ENCODE data around the gene NOP14. TPM values are rescaled to one million over a fixed set of nuclear protein-coding genes. Genes with fewer than 3 reads are reported as not detected.

NOP14 gene
- total RNA-seq, 1 experiment from 2014 or later, result 33.6 TPM

GRCh38 chr4:2934077-2934812, 29.0 kb downstream of the NOP14 start:
- no peaks in the 10 kb centered on the region for H3K9me3 ChIP-seq (ENCODE audit: insufficient read depth, low read depth)
- H3K9me2 ChIP-seq (ENCODE audit: insufficient read depth), result no peaks in the 10 kb centered on the region
- peaks cover 12% of the 10 kb centered on the region for H3K79me2 ChIP-seq (ENCODE audit: low read depth)
- BruUV-seq (replicated peaks), result no TSS peak
- no peak for TF ChIP-seq EZH2 (IDR thresholded peaks at IDR 0.05; ENCODE audit: low read depth)
- TF ChIP-seq CTCF (conservative IDR thresholded peaks at IDR 0.05), result no peak
- DNase-seq, result no peak
- H3K4me3 ChIP-seq, result peak overlapping the region; percentile 51; the same call in 1 of the 2 replicates
- peak overlapping the region; percentile 74 for H3K4me2 ChIP-seq
- ChIA-PET CTCF (no interaction called here), POLR2A (ENCODE audit: unreplicated experiment) (no interaction called here)
- no peaks in the 10 kb centered on the region for H3K36me3 ChIP-seq (ENCODE audit: low read depth)
- no peaks in the 10 kb centered on the region for H3K27me3 ChIP-seq (ENCODE audit: insufficient read depth, low read depth)
- peaks cover 46% of the 10 kb centered on the region for H3F3A ChIP-seq (ENCODE audit: insufficient read depth, low read depth)
- H3K27ac ChIP-seq, result no peak overlapping the region
- intact Hi-C loops (cut with micrococcal nuclease; ENCODE audit: unreplicated experiment), result no loop called here
- H3K4me1 ChIP-seq (replicated peaks; ENCODE audit: insufficient read depth), result peaks cover 26% of the 10 kb centered on the region
- H4K20me1 ChIP-seq (ENCODE audit: insufficient read depth), result peaks cover 13% of the 10 kb centered on the region
- no peak overlapping the region for H2AFZ ChIP-seq

DNA sequence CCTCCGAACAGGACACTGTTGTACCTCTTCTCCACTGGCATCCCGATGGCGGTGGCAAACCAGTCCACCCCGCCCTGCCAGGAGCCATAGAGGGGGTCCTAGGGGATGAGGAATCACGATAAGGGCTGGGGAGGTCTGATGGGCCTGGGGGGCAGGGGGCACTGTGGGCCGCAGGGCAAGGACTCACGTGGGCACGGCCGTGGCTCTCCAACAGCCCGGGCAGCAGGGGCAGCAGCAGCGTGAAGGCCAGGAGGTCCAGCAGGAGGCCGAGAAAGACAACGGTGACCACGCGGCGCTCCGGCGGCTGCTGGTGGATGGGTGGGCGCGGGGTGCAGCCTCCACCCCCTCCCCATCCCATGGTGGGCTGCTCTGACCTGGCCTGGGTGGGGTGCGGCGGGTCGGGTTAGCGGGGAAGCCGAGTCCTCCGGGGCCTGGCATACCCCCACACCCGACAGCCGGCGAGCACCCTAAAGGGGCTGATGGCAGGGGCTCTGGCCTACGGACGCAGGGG, 29.6 kb downstream of the NOP14 start:
- H3K36me3 ChIP-seq (ENCODE audit: low read depth), result no peaks in the 10 kb centered on the region
- H3K9me3 ChIP-seq (ENCODE audit: insufficient read depth, low read depth), result no peaks in the 10 kb centered on the region
- H3K9me2 ChIP-seq (ENCODE audit: insufficient read depth), result no peaks in the 10 kb centered on the region
- CTCF ChIA-PET, result no interaction called here
- H3F3A ChIP-seq (ENCODE audit: insufficient read depth, low read depth), result peaks cover 42% of the 10 kb centered on the region
- H4K20me1 ChIP-seq (ENCODE audit: insufficient read depth), result peaks cover 13% of the 10 kb centered on the region
- no peak for TF ChIP-seq EZH2 (IDR thresholded peaks at IDR 0.05; ENCODE audit: low read depth)
- no peak for TF ChIP-seq CTCF (conservative IDR thresholded peaks at IDR 0.05)
- intact Hi-C loops (cut with micrococcal nuclease; ENCODE audit: unreplicated experiment), result no loop called here
- H3K4me1 ChIP-seq (replicated peaks; ENCODE audit: insufficient read depth), result peaks cover 26% of the 10 kb centered on the region
- BruUV-seq (replicated peaks), result no TSS peak
- peaks cover 12% of the 10 kb centered on the region for H3K79me2 ChIP-seq (ENCODE audit: low read depth)
- H3K4me2 ChIP-seq, result peak overlapping the region; percentile 74
- no peak overlapping the region for H3K27ac ChIP-seq
- no peaks in the 10 kb centered on the region for H3K27me3 ChIP-seq (ENCODE audit: insufficient read depth, low read depth)
- DNase-seq, result no peak
- POLR2A ChIA-PET (ENCODE audit: unreplicated experiment), result no interaction called here
- peak overlapping the region; percentile 51; the same call in 1 of the 2 replicates for H3K4me3 ChIP-seq
- no peak overlapping the region for H2AFZ ChIP-seq

DNA sequence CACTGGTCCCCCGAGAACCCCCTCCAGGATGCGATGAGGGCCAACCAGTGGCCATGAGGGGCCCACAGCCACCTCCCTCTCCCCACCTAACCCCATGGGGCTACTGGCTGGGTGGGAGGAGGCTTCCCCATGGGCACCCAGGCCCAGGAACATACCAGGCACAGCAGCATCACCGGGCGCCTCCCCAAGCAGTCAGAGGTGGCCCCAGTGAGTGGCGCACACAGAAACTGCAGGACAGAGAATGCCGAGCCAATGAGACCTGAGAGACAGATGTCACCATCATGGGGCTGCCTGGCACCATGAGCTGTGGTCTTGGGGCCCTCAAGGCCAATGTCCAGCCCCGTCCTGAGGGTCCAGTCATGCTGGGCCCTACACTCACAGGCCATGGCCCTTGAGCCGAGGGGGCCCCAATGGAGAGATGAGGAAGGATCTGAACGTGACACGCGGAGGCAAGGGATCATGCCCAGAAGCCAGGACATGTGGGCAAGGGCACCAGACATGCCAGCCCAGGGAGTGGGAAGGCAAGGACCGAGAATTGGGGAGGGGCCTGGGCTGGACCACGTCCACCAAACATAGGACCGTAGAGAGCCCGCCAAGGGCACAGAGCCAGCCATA, 30.1 kb downstream of the NOP14 start:
- intact Hi-C loops (cut with micrococcal nuclease; ENCODE audit: unreplicated experiment), result no loop called here
- Histone ChIP-seq H3K27ac (no peak overlapping the region), H3F3A (ENCODE audit: insufficient read depth, low read depth) (peaks cover 37% of the 10 kb centered on the region), H3K79me2 (ENCODE audit: low read depth) (peaks cover 12% of the 10 kb centered on the region), H3K4me3 (no peak overlapping the region), H4K20me1 (ENCODE audit: insufficient read depth) (peaks cover 13% of the 10 kb centered on the region), H2AFZ (no peak overlapping the region), H3K27me3 (ENCODE audit: insufficient read depth, low read depth) (no peaks in the 10 kb centered on the region), H3K9me2 (ENCODE audit: insufficient read depth) (no peaks in the 10 kb centered on the region), H3K4me2 (no peak overlapping the region), H3K9me3 (ENCODE audit: insufficient read depth, low read depth) (no peaks in the 10 kb centered on the region), H3K4me1 (replicated peaks; ENCODE audit: insufficient read depth) (peaks cover 25% of the 10 kb centered on the region), H3K36me3 (ENCODE audit: low read depth) (no peaks in the 10 kb centered on the region)
- DNase-seq, result no peak
- TSS peak; percentile 6 for BruUV-seq (replicated peaks)
- ChIA-PET POLR2A (ENCODE audit: unreplicated experiment) (no interaction called here), CTCF (no interaction called here)
- TF ChIP-seq CTCF (conservative IDR thresholded peaks at IDR 0.05) (no peak), EZH2 (IDR thresholded peaks at IDR 0.05; ENCODE audit: low read depth) (no peak)
